Activated naive CD4-positive, alpha-beta T cell treated with anti-CD3 and anti-CD28 coated beads, Interleukin-2, amount 50 U/mL, for 24 hours (primary cell): ENCODE results near the gene DIS3L2.

Experiments
- H3K27ac Mint-ChIP-seq: one replicate; pipeline ENCODE4 v1.8.0; 2021; ENCODE audit warnings: mild to moderate bottlenecking, mixed read lengths
- H3K27me3 Mint-ChIP-seq: one replicate; pipeline ENCODE4 v1.8.0; 2021; ENCODE audit warnings: mixed read lengths
- H3K36me3 Mint-ChIP-seq: one replicate; pipeline ENCODE4 v1.8.0; 2021; ENCODE audit warnings: mixed read lengths
- H3K4me1 Mint-ChIP-seq: one replicate; pipeline ENCODE4 v1.8.0; 2021; ENCODE audit warnings: mixed read lengths
- H3K4me3 Mint-ChIP-seq: one replicate; pipeline ENCODE4 v1.8.0; 2021; ENCODE audit warnings: mild to moderate bottlenecking, mixed read lengths
- H3K9me3 Mint-ChIP-seq: one replicate; pipeline ENCODE4 v1.8.0; 2021; ENCODE audit warnings: mixed read lengths

The DIS3L2 gene

DNA sequence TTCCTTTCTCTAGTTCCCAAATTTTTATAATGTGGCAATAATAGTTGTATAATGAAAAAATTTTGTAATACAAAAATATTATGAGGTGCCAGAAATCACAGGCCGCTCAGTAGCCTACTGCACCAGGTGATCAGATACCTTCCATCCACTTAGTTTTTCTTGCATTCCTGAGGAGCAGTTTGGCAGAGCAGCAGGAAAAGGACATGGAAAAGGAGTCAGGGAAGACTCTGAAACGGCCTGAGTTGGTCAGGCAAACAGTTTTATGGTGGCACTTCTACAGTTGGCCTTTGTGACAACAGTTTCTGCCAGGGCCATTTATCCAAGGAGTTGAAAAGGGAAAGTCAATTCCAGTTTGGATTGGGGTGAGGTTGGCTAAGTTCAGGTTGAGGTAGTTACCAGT is 251.7 kb downstream of the DIS3L2 start:
- Mint-ChIP-seq H3K36me3 (peaks cover 32% of the 10 kb centered on the region), H3K27me3 (no peaks in the 10 kb centered on the region), H3K27ac (no peak overlapping the region), H3K9me3 (no peaks in the 10 kb centered on the region), H3K4me1 (peaks cover 16% of the 10 kb centered on the region), H3K4me3 (no peak overlapping the region)

DNA sequence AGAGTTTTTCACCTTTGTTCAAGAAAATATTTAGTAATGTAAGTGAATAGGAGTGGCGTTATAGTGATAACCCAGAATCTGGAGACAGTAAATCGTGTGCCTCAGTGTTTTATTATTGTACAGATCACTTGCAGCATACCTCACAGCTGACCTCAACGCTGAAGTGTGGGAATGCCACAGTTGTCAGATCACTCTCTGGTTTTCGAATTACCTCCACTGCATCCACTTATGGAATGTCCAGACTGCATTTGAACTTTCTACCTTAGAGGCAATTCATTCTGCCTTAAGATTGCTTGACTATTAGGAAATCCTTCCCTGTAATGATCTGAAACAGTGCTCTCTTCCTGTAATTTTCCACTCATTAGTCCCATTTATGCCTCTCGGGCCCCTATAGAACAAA is 252.5 kb downstream of the DIS3L2 start:
- H3K27ac Mint-ChIP-seq, result no peak overlapping the region
- H3K36me3 Mint-ChIP-seq, result peaks cover 32% of the 10 kb centered on the region
- peaks cover 24% of the 10 kb centered on the region for H3K4me1 Mint-ChIP-seq
- no peak overlapping the region for H3K4me3 Mint-ChIP-seq
- no peaks in the 10 kb centered on the region for H3K27me3 Mint-ChIP-seq
- H3K9me3 Mint-ChIP-seq, result no peaks in the 10 kb centered on the region

DNA sequence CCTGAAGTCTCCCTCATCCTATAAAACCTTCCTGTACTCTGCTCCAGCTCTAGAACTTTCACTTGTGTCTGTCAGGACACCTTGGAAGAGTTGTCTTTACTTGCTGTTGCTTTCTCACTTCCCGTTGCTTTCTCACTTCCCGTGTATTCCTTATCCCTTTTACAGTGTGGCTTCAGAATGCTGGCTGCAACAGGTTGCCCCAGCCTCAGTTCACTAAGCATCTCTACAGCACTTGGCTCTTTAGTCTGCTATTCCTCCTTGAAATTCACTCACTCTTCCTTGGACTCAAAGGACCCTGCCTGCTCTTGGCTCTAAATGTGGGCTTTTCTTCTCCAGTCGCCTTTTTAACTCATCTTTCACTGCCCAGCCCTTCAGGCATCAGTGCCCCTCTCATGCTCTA is 254.5 kb downstream of the DIS3L2 start:
- peaks cover 33% of the 10 kb centered on the region for H3K4me1 Mint-ChIP-seq
- H3K9me3 Mint-ChIP-seq, result no peaks in the 10 kb centered on the region
- H3K36me3 Mint-ChIP-seq, result peaks cover 17% of the 10 kb centered on the region
- H3K4me3 Mint-ChIP-seq, result no peak overlapping the region
- no peaks in the 10 kb centered on the region for H3K27me3 Mint-ChIP-seq
- H3K27ac Mint-ChIP-seq, result no peak overlapping the region

DNA sequence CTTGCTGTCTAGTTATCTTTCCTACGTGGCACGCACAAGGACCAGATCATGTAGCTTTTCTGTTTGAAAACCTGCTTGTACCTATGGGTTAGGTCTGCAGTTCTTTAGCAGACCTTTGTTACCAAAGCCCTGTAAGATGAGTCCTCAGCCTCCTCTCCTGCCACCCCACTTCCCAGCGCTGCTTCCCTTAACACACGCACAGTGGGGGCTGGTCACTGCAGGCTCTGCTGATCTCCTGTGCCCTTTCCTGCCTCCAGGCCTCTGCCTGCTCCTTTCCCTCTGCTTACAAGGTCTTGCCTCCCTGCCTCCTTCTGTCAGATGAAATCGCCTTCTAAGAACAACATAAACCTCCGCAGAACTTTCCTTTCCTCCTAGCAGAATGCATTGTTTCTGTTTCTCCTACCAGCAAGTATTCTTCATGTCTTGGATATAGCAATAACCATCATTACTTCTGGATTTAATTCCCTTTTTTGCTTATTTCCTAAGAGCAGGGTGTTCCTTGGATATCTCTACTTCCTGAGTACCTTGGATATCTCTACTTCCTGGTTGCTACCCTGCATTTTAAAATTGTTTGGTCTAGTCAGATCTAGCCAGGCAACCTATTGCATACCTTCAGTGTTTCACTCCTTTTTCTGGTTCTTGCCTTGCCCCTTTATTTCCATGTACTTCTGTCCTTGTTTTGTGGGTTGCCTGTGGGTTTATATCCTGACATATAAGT is 257.4 kb downstream of the DIS3L2 start:
- no peaks in the 10 kb centered on the region for H3K9me3 Mint-ChIP-seq
- no peak overlapping the region for H3K27ac Mint-ChIP-seq
- no peaks in the 10 kb centered on the region for H3K27me3 Mint-ChIP-seq
- H3K36me3 Mint-ChIP-seq, result peaks cover 5% of the 10 kb centered on the region
- H3K4me3 Mint-ChIP-seq, result no peak overlapping the region
- peaks cover 33% of the 10 kb centered on the region for H3K4me1 Mint-ChIP-seq

DNA sequence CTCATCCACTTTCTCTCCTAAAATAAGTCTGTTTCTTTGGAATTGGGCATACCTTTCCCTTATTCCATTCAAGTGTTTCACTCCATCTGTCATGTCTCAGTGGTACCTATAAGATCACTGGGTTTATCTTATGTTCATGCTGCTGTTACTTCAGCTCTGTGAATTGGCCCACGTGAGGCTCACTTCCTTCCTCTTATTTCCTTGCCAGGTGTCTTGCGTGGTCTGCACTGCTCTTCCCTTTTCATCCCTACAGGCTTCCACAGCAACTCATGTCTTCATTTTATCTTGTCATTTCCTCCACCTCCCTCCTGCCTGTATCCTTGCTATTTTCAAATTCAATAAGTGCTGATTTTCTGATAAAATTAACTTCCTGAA is 258.0 kb downstream of the DIS3L2 start:
- Mint-ChIP-seq H3K36me3 (peaks cover 5% of the 10 kb centered on the region), H3K9me3 (no peaks in the 10 kb centered on the region), H3K27ac (no peak overlapping the region), H3K4me3 (no peak overlapping the region), H3K4me1 (peaks cover 33% of the 10 kb centered on the region), H3K27me3 (no peaks in the 10 kb centered on the region)

DNA sequence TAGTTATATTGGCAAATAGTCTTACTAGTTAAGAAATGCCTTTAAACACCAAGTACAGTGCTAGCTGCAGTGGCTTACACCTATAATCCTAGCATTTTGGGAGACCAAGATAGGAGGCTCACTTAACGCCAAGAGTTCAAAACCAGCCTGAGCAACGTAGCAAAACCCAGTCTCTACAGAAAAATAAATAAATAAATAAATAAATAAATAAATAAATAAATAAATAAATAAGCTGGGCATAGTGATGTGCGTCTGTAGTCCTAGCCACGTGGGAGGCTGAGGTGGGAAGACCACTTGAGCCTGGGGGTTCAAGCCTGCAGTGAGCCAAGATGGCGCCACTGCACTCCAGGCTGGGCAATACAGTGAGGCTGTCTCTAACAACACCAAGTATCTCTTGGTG is 258.4 kb downstream of the DIS3L2 start:
- H3K9me3 Mint-ChIP-seq, result no peaks in the 10 kb centered on the region
- H3K4me1 Mint-ChIP-seq, result peaks cover 33% of the 10 kb centered on the region
- H3K27me3 Mint-ChIP-seq, result no peaks in the 10 kb centered on the region
- no peak overlapping the region for H3K27ac Mint-ChIP-seq
- peaks cover 5% of the 10 kb centered on the region for H3K36me3 Mint-ChIP-seq
- H3K4me3 Mint-ChIP-seq, result no peak overlapping the region

DNA sequence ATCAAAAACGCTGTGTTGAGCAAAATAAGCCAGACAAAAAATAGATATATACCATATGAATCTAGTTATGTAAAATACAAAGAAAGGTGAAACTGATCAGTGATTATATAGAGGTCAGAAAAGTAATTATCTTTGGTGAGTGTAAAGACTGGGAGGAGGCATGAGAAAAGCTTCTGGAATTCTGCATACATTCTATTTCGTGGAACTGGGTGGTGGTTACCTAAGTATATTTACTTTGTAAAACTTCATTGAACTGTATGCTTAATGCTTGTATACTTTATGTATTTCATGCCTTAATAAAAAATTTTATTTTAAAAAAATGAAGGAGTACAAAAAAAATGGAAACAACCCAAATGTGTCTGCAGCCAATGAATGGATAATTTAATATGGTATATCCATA is 263.9 kb downstream of the DIS3L2 start:
- Mint-ChIP-seq H3K4me3 (no peak overlapping the region), H3K27me3 (no peaks in the 10 kb centered on the region), H3K4me1 (peaks cover under 1% of the 10 kb centered on the region), H3K9me3 (no peaks in the 10 kb centered on the region), H3K27ac (no peak overlapping the region), H3K36me3 (peaks cover 2% of the 10 kb centered on the region)

DNA sequence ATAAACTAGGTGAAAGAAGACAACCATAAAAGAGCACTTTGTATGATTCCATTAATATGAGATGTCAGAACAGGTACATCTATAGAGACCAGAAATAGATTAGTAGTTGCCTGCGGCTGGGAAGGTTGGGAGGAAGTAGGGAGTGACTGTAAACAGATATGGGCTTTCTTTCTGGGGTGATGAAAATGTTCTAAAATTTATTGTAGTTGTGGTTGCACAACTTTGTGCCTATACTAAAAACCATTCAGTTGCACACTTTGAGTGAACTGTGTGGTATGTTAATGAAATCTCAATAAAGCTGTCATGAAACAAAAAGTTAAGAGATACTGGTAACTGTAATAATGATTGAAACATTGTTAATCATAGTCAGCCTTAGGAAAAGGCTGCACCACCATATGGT is 264.4 kb downstream of the DIS3L2 start:
- no peak overlapping the region for H3K4me3 Mint-ChIP-seq
- H3K36me3 Mint-ChIP-seq, result peaks cover 2% of the 10 kb centered on the region
- H3K9me3 Mint-ChIP-seq, result no peaks in the 10 kb centered on the region
- H3K27ac Mint-ChIP-seq, result no peak overlapping the region
- H3K4me1 Mint-ChIP-seq, result peaks cover 5% of the 10 kb centered on the region
- H3K27me3 Mint-ChIP-seq, result no peaks in the 10 kb centered on the region

DNA sequence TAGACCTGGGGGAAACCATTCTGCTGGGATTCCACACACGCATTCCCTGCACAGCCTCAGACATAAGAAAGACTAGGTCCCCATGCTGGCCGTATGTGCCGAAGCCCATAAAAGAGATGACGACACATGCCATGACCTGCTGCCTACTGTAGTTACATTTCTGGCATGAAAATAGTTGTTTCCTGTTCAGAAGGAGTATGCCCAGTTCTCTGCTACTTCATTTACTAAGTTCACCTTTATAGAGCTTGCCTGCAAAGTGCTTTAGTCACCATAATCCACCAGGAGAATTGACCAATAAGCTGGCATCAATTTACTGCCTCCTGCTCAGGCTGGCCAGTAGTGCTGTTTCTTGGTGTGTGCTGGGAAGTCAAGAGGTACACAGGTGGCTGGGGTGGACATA is 266.8 kb downstream of the DIS3L2 start:
- H3K27ac Mint-ChIP-seq, result no peak overlapping the region
- H3K4me1 Mint-ChIP-seq, result peaks cover 20% of the 10 kb centered on the region
- no peaks in the 10 kb centered on the region for H3K9me3 Mint-ChIP-seq
- peaks cover 2% of the 10 kb centered on the region for H3K36me3 Mint-ChIP-seq
- H3K4me3 Mint-ChIP-seq, result no peak overlapping the region
- no peaks in the 10 kb centered on the region for H3K27me3 Mint-ChIP-seq

DNA sequence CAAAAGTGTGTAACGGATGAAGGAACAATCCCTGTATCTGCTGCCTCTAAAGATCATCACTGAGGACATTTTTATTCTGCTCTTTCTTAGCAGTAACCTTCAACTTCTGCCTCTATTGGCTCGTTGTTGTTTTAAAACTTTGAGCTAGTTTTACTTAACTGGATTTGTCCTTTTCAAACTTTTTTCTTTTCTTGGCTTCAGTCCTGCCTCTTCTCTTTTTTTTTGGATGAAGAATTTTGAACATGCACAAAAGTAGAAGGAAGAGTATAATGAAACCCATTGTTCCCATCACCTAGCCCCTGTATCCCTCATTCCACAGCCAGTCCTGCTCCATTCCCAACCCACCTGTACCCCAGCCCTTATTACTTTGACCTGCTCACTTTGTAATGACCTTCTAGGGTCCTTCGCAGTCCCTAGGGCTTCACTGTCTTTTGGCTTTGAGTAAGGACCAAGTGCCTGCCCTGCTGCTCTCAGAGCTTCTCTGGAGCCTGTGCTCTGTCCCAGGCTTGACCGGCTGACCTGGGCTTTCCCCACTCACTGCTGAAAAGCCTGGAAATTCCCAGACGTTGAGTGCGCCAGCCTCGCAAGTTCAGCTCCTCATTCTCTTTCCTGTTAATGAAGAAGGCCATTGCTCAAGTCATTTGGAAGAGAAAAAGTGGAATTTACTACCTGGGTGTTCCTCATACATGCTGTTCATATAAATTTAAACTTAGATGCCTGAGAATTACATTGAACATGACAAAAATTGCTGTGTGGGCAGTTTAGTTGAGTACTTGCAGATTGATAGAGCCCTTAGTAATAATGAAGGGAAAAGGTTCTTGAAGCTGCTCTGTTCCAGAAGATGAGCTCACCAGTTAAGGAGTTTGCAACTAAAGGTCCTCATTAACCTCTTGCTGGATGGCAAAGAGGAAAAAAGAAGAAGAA is 267.7 kb downstream of the DIS3L2 start:
- Mint-ChIP-seq H3K27me3 (no peaks in the 10 kb centered on the region), H3K4me3 (no peak overlapping the region), H3K4me1 (peaks cover 26% of the 10 kb centered on the region), H3K27ac (no peak overlapping the region), H3K36me3 (peaks cover 2% of the 10 kb centered on the region), H3K9me3 (no peaks in the 10 kb centered on the region)

DNA sequence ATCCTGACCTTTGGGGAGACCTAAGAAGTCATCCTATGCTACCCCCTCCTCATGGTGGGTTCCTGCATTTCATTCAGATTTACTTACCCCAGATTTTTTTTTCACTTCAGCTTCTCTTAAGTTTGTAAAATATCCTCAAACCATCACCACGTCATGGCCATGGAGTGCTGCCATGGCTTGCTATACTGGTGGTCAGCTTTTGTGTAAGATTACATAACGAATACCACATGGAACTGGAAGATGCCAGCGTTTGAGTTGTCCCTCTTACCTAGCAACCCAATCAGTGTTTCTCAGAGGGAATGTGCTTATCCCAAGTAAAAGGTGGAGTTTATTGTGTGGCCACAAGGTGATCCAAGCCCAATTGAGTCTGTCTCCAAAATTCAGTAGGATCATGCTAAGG is 268.4 kb downstream of the DIS3L2 start:
- Mint-ChIP-seq H3K36me3 (peaks cover 2% of the 10 kb centered on the region), H3K4me3 (no peak overlapping the region), H3K27me3 (no peaks in the 10 kb centered on the region), H3K27ac (no peak overlapping the region), H3K4me1 (peaks cover 26% of the 10 kb centered on the region), H3K9me3 (no peaks in the 10 kb centered on the region)

DNA sequence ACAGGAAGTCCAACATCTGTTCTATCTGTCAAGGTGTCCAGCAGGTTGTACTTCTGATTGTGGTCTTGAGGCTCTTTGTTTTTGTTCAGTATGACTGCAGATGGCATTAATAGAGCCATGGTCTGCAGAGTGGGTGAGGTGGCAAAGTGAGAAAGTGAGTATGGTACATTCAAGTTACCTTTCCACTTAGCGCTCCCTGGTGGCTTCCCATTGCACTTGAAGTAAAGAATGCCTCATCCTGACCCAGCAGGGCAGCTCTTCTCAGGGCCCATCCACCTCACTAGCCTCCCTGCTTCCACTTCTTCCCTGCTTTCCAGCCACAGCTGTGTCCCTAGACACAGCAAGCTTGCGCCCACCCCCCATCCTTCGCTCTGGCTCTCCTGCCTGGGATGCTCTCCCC is 269.0 kb downstream of the DIS3L2 start:
- Mint-ChIP-seq H3K27ac (no peak overlapping the region), H3K9me3 (no peaks in the 10 kb centered on the region), H3K4me3 (no peak overlapping the region), H3K27me3 (no peaks in the 10 kb centered on the region), H3K36me3 (peaks cover 2% of the 10 kb centered on the region), H3K4me1 (peaks cover 27% of the 10 kb centered on the region)

DNA sequence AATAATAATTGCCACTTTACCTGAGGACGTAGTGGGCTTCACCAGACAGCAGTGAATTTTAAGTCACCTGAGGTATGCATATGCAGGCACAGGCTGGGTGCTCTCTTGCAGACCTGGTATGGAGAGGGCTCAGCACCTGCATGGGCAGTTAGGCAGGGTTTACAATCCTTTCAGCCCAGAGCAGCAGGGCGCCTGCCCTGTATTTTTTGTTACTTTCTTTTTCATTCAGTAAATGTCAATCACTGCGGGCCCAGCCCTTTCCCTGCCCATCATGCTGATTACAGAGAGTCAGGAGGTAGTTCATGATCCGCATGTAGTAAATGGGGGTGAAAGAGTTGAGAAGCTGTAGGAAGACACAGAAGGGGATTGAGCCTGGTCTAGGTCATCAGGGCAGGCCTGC is 270.0 kb downstream of the DIS3L2 start:
- Mint-ChIP-seq H3K27ac (no peak overlapping the region), H3K4me1 (peaks cover 37% of the 10 kb centered on the region), H3K9me3 (no peaks in the 10 kb centered on the region), H3K36me3 (peaks cover 2% of the 10 kb centered on the region), H3K27me3 (no peaks in the 10 kb centered on the region), H3K4me3 (no peak overlapping the region)

DNA sequence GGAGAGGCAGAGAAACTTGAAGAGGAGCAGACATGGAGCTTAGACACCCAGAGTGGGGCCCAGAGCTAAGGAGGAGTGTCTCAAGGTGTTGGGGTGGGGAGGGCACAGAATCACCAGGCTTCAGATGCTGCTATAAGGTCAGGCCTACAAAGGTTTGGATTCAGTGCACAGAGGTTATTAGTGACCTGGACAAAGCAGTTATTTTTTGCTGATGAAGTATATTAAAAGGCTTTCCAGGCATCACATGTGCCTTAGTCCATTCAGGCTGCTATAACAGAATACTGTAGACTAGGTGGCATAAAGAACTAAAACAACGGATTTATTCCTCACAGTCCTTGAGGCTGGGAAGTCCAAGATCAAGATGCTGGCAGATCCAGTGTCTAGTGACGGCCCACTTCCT is 271.4 kb downstream of the DIS3L2 start:
- Mint-ChIP-seq H3K36me3 (peaks cover 2% of the 10 kb centered on the region), H3K27ac (no peak overlapping the region), H3K4me1 (peaks cover 49% of the 10 kb centered on the region), H3K9me3 (no peaks in the 10 kb centered on the region), H3K4me3 (no peak overlapping the region), H3K27me3 (no peaks in the 10 kb centered on the region)

DNA sequence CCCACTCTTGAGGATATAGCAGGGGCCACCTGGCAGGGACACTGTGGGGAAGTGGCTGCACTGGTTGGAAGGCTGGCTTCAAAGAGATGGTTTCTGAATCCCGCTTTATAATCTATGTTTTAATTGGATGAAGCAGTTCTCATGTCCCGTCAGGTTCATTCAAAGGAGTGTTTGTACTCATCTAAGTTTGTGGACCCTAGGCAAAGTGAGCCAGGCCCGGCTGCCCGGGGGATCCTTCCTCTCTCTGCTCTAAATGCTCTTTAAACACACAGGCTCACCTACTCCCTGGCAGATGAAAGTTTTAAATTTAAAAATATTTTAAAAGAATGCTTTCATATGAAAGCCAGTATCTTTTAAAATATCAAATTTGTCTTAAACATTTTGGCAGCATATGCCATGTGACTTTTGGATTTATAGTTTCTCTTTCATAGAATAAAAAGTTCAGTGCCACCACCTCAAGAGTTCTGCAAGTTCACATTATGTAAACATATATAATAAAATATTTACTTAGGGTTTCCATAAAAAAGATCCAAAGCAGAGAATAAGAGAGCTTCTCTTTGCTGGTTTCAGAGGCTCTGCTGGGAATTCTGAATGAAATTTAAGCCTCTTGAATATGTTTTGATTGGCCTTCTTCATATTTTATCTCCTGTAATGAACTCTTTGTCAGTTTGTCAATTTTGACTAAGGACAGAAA is 273.6 kb downstream of the DIS3L2 start:
- H3K27ac Mint-ChIP-seq, result no peak overlapping the region
- no peak overlapping the region for H3K4me3 Mint-ChIP-seq
- no peaks in the 10 kb centered on the region for H3K27me3 Mint-ChIP-seq
- H3K4me1 Mint-ChIP-seq, result peaks cover 55% of the 10 kb centered on the region
- H3K9me3 Mint-ChIP-seq, result no peaks in the 10 kb centered on the region
- H3K36me3 Mint-ChIP-seq, result peaks cover 9% of the 10 kb centered on the region

DNA sequence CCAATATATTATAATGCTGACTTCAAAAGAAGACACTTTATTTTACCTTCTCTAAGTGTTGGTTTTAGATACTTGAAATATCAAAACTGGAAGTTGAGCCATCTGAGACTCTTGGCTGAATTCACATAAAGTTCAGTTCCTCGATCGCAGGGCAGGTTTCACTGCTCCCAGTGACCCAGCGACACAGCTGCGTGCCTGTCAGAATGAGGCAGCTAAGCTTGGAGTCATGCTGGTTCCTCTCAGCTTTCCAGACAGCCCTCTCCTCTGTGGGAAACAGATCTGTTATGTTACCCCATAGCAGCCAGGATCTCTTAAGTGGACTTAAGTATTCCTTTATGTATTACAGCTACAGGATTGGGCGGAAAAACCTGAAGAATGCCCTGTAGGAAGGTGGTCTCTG is 274.2 kb downstream of the DIS3L2 start:
- peaks cover 57% of the 10 kb centered on the region for H3K4me1 Mint-ChIP-seq
- H3K9me3 Mint-ChIP-seq, result no peaks in the 10 kb centered on the region
- H3K27me3 Mint-ChIP-seq, result no peaks in the 10 kb centered on the region
- H3K36me3 Mint-ChIP-seq, result peaks cover 10% of the 10 kb centered on the region
- H3K4me3 Mint-ChIP-seq, result no peak overlapping the region
- no peak overlapping the region for H3K27ac Mint-ChIP-seq
